Mucosa of gallbladder (tissue), 1 donor: ENCODE results near the gene OMP. TPM values are rescaled to one million over a fixed set of nuclear protein-coding genes. Genes with fewer than 3 reads are reported as not detected.

Experiments used
- DNase-seq: peaks from one replicate; pipeline ENCODE4 v3.0.0-alpha.2; 2020; ENCODE audit warnings: low spot score
- total RNA-seq: library from RNA; stranded (reverse); gene quantifications from one replicate; pipeline ENCODE4 v1.2.1, GENCODE V29; 2021
- donor health status: DM: no; HTN: no; CAD: no.

OMP gene
- total RNA-seq, 1 donor from 2014 or later, result 10.4 TPM

- no peak for DNase-seq
Observed at GRCh38 chr11:77069336-77069968, 33.2 kb upstream of the OMP start.

DNA sequence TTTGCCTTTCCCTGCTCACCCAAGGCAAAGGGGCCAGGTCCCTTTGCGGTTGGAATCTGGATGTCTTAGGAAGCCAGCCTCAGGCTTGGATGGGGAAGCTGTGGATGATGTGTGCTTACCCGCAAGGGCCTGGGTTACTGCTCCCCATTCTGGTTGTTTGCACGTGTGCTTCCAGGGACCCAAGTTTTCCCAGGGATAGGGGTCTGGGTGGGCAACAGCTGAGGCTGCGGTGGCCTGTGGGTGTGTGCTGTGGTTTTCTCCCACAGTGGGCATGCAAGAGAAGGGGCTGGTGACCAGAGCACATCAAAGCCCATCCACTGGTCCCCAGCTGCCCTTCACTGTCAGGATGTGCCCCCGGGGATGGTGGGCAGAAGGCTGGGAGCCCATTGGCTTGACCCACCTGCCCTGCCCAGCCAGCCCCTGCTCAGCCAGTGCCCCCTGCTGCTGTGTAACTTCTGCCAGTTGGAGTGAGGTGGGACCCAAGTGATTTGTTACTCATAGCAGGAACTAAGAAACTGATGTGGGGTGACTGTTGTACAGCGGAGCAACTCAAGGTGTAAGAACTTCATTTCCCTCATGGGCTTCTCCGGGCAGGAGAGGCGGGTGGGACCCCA lies 32.6 kb upstream of the OMP start:
- DNase-seq, result no peak

DNA sequence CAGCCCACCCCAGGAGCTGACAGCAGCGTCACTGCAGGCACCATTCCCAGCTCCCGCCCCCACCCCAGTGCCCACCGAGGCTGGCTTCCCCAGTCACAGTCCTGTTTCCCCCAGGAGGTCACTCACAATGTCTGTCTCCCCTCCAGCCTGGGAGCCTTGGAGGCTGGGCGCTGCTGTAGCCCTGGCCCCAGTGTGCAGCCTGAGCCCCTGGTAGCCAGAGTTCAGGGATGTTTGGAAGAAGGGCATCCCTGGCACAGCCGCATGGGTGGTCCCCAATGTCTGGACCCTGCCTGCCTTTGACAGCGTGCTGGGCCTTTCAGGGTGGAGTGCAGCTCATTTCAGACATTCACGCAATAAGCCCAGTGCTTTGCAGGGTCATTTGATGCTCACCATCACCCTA lies 31.6 kb upstream of the OMP start:
- DNase-seq, result no peak

GRCh38 chr11:77071671-77072605 lies 30.7 kb upstream of the OMP start:
- DNase-seq, result no peak

GRCh38 chr11:77072851-77073327 lies 29.8 kb upstream of the OMP start:
- no peak for DNase-seq

GRCh38 chr11:77073328-77074001 lies 29.2 kb upstream of the OMP start:
- DNase-seq, result peak; percentile 86

DNA sequence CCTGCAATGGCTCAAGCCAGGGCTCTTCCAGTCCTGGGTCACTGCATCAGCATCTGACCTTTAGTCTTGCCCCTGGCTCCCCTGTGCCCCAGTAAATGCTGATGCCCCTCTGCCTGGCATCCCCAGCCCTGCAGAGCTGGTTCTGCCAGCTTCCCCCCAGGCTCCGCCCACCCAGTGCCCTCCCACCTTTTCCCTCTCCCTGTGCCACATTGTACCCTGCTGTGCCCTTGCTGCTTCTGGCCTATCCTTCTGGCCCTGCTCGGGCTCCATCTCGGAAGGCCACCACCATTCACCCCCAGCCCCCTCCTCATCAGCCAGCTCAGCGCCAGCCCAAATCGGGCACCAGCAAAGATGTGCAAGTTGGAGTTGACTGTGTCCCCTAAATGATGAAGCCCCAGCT lies 28.4 kb upstream of the OMP start:
- DNase-seq, result peak; percentile 59

DNA sequence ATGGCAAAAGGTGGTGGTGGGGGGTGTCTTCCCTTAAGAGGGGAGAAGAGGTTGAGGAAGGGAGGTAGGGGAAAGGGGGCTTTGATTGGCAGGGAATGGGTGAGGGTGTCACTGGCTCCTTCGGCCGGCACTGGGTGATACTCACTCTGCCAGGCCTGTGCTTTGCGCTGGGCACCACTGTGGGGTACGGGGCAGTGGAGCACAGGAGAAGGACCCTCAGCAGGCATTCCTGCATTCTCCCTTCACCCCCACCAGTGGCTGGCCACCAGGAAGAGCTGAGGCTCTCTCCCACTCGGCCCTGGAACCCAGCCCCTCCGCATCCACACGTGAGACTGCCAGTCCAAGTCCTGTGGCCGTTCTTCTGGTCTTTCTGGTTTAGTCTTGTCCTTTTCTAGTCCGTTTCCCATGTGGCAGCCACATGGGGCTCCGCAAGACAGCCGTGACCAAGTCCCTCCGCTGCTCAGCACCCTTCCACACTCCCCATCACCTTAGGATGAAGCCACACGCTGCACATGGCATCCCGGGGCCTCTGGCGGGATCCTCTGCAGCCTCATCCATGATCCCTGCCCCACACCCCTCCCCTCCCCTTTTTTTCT lies 27.9 kb upstream of the OMP start:
- no peak for DNase-seq

- DNase-seq, result peak; percentile 66
Observed at GRCh38 chr11:77075425-77075905, 27.2 kb upstream of the OMP start.

- DNase-seq, result no peak
Observed at GRCh38 chr11:77079666-77080065, 23.0 kb upstream of the OMP start.

GRCh38 chr11:77080643-77081210 lies 21.9 kb upstream of the OMP start:
- no peak for DNase-seq

DNA sequence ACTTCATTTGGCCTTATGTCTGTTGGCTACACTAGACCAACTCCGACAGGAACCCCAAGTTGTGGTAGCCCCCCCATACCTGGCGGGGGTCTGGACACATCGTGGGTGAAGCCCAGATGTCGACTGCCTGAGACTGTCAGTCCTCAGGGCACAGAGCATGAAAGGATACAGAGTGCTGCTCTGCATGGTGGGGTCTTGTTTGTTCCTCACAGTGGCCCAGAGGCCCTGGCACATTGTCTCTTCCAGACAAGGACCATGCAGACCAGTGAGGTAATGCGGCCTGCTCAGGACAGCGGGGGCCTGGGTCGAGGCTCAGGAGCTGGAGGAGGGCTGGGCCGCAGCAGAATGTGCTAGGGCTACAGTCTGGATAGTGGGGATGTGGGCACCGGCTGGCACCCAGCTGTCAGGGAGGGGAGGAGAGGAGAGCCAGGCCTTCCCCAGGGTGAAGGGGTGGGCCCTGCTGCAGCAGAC lies 21.2 kb upstream of the OMP start:
- DNase-seq, result no peak

DNA sequence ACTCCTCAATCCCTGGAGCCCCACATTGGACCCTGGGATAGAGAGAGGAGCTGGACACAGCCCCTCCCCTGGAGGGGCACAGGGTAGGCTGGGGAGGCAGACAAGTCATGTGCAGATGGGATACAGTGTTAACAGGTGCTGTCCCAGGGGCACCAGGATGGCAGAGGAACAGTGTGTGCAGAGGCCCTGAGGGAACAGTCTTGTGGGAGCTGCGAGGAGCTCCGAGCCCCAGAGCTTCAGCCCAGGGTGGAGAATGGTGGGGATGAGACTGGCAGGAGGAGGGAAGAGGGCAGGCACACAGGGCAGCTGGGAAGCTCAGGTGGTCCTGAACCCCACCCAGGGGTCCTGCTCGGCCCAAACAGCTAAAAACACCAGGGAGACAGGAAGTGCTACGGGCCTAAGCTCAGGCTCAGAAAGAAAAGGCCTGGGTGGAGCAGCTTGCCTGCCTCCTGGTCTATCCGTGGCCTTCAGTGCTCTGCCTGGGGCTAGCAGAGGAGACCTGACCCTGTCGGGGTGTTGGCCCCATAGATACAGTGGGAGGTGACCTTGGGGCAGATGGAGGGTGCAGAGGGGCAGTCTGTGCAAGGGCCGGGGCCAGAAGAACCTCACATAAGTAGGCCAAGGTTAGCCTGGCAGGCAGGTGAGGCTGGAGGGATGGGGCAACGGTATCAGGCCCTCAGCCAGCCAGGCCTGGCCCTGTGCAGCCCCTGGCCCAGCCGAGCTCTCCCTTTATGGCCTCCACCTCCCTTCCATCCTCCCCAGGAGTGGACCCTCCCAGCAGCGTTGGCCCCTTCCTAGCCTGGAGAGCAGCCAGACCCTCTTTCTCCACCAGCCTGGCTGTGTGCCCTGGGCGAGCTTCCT lies 20.4 kb upstream of the OMP start:
- DNase-seq, result no peak

DNA sequence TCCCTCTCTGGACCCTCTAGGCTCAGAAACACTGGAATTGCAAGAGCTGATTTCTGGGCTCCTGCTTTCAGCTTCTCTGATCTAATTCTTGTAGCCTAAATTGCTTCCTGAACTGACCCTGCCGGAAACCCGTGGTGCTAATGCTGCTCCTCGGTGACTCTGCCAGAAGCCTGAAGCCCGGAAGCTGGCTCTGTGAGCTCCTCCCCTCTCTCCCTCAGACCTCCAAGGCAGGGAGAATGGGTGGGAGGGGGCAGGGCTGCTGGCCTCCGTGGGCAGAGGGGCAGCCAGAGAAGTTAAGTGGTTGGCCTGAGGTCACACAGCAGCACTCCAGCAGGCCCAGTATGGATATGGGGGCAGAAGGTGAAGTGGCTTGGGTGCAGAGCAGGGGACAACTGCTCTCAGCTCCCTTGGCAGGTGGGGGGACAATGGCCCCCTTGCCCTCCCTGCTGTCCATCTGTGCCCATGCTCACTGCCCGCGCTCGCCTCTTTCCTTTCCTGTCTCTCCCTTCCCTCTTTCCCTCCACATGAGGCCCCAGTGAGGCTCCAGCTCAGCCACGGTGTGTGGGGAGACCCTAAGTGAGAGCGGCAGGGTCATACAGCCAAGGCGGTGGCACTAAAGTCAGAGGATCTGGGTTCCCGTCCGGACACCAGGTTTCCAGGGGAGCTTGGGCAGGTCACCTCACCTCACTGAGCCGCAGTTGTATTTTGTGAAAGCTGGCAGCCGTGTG lies 19.6 kb upstream of the OMP start:
- peak; percentile 59 for DNase-seq

GRCh38 chr11:77083566-77084245 lies 18.9 kb upstream of the OMP start:
- DNase-seq, result no peak

DNA sequence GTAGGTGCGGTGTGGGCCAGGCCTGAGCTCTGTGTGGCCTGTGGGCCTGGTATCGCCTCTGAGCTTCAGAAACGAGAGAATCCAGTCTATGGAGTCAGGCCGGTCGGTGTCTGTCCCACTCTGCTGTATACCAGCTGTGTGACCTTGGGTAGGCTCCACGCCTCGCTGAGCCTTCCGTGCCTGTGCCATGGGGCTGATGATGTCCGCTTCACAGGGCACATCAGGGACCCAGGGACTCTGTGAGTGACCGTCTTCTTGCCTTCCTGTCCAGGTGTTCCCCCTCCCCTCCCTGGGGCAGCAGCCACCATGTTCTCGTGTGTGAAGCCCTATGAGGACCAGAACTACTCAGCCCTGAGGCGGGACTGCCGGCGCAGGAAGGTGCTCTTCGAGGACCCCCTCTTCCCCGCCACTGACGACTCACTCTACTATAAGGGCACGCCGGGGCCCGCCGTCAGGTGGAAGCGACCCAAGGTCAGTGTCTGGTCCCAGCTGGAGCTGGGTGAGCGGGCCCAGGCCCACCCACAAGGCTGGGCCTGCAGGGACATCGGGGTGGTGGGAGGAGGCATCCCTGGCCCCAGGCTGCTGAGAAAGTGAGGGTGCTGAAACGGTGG lies 18.0 kb upstream of the OMP start:
- DNase-seq, result no peak

GRCh38 chr11:77085652-77086051 lies 17.0 kb upstream of the OMP start:
- DNase-seq, result no peak
